Measurements from ENCODE around the gene SPNS2.

- TF ChIP-seq CTCF (IDR thresholded peaks at IDR 0.05) (no peak), EP300 (IDR thresholded peaks at IDR 0.05) (no peak)
Observed at GRCh38 chr17:4498461-4499397, at the start of gene SPNS2.

Measured in tibial nerve (tissue), 4 donors.